IPS-18c (cell line): ENCODE data around the gene ASCL5.

Source experiments
- H3K4me3 ChIP-seq: 2 replicates; pipeline ENCODE4 v1.7.0; 2013; ENCODE audit warnings: low read depth, mild to moderate bottlenecking, low read length, moderate library complexity; ENCODE audit not compliant: insufficient read depth
- H3K9me3 ChIP-seq: one replicate; pipeline ENCODE4 v1.6.1; 2013; ENCODE audit warnings: mild to moderate bottlenecking, low read length, moderate library complexity; ENCODE audit not compliant: control insufficient read depth, insufficient read depth

Gene ASCL5

GRCh38 chr1:201140235-201140940, 13.4 kb upstream of the ASCL5 start:
- Histone ChIP-seq H3K4me3 (no peak overlapping the region), H3K9me3 (no peaks in the 10 kb centered on the region)

DNA sequence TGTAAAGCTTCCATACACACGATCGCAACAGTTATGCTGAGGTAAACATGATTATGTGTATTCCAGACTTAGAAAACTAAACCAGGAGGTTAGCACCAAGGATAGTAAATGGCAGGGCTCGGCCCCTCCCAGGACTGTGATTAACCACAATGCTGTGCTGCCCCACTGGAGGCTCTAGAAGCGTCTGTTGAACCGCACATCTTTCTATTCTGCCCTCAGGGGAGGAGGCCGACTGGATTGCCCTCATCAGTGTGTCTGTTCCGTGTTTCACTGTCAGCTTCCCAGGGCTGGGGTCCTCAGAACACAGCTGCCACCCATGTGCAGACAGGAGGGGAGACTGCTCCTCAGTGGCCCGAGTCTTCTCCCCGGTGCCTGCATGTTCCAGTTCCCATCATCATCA, 12.8 kb upstream of the ASCL5 start:
- no peak overlapping the region for H3K4me3 ChIP-seq

DNA sequence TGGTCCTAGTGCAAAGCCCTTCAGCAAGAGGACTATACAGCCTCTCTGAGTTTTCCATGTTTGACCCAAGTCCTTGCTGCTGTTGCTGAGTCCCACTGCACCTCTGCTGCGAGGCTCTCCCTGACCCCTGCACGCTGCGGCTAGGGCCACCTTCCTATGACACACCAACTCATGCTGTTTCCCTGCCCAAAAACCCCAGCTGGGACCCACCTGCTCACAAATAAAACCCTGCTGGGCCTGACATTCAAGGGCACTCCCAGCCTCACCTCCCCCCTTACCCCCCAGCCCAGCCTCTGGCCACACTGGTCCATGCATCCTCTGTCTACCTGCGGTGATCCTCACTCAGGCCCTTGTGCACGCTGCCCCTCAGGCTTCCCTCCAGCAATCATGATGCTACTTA, 12.3 kb upstream of the ASCL5 start:
- Histone ChIP-seq H3K4me3 (no peak overlapping the region), H3K9me3 (peaks cover 3% of the 10 kb centered on the region)

More for the DNA sequence above, 12.8 kb upstream of the ASCL5 start:
- peaks cover 2% of the 10 kb centered on the region for H3K9me3 ChIP-seq

GRCh38 chr1:201138311-201138840, 11.4 kb upstream of the ASCL5 start:
- Histone ChIP-seq H3K9me3 (peaks cover 3% of the 10 kb centered on the region), H3K4me3 (no peak overlapping the region)

DNA sequence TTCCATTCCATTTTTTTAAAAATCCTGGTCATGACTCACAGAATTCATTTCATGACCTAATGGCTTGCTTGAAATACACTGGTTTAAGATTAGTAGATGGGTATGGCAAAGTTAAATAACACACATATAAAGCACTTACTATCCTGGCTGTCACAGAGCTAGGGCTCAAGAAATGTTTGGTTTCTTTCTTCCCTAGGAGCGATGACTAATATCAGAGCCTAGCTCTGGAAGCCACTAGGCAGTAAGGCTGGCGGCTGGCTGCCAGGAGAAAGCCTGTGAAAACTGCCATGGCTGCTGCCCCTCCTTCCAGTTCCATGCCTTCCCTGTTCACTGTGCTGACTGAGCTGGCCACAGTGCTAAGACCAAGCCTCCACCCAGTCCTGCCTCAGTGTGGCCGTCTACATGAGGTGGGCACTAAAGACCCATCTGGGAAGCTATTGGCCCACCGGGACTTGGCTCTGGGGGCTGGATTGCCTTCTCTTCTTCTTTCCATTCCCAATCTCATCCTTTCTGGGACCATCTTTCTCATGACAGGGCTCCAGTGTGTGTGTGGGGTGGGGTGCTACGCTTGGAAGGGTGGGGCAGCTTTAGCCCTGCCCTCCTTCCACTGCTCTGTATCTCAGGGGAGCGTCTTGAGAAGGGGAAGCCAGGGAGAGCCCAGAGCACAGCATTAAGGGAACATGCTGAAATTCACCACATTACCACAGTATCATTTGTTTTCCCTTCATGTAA, 10.8 kb upstream of the ASCL5 start:
- H3K4me3 ChIP-seq = no peak overlapping the region

DNA sequence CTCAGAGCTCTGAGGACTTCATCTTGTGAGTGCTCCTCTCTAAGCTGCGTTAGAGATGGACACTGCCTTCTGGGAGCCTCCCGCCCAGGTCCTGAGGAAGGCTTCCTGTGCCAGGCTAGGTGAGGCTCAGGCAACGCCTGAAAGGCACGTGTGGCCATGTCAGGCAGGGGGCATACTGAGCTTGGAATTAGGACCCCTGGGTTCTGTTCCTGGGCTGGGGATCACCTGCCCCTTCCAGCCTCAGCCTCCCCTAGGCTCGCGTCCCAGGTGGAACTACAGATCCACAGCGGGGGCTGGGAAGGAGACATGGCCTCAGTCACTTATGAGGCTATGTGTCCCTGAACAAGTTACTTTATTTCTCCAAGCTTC, 10.0 kb upstream of the ASCL5 start:
- no peak overlapping the region for H3K4me3 ChIP-seq
- H3K9me3 ChIP-seq = peaks cover 5% of the 10 kb centered on the region

More for the DNA sequence above, 10.8 kb upstream of the ASCL5 start:
- H3K9me3 ChIP-seq = peaks cover 5% of the 10 kb centered on the region

- Histone ChIP-seq H3K4me3 (no peak overlapping the region), H3K9me3 (peaks cover 6% of the 10 kb centered on the region)
Measured at GRCh38 chr1:201136355-201137023, 9.5 kb upstream of the ASCL5 start.

DNA sequence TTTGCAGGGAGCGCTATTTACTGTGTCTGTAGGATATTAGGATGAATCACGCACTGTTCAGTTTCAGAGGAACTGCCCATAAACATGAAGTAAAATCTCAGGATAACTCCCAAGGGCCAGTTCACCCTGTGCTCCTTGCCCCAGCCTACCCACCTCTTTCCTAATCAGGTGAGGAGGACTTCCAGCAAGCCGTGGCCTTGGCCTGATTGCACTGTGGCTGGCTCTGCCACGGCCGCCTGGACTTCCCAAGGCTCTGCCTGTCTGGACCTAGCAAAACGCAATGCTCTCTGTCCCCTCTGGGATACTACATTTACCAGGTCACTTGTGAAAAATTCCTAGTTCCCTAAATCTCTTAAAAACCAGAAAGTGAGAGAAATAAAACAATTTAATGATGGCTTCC, 7.4 kb upstream of the ASCL5 start:
- no peak overlapping the region for H3K4me3 ChIP-seq
- peaks cover 8% of the 10 kb centered on the region for H3K9me3 ChIP-seq

DNA sequence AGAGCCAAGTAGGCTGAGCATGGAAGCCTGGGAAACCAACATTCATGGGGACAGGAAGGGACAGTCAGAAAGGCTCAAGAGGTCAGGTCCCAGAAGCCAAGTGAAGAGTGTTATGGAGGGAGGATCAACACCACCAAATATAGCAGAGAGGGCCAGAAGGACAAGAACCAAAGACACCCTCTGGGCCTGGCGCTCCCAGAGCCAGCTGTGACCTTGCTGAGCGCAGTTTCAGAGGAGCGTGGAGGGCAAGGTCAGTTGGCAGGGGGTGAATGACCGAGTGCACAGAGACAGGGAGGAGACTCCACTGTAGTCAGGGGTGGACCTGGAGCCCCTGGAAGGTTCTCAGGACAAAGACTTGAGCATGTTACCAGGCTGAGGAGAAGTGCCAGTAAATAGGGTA, 4.4 kb upstream of the ASCL5 start:
- peaks cover 8% of the 10 kb centered on the region for H3K9me3 ChIP-seq

GRCh38 chr1:201128962-201129361, 2.0 kb upstream of the ASCL5 start:
- Histone ChIP-seq H3K4me3 (no peak overlapping the region), H3K9me3 (peaks cover 5% of the 10 kb centered on the region)

More for the DNA sequence above, 4.4 kb upstream of the ASCL5 start:
- no peak overlapping the region for H3K4me3 ChIP-seq

GRCh38 chr1:201128476-201128875, 1.5 kb upstream of the ASCL5 start:
- peaks cover 5% of the 10 kb centered on the region for H3K9me3 ChIP-seq
- H3K4me3 ChIP-seq = no peak overlapping the region

GRCh38 chr1:201127755-201128455, 921 bp upstream of the ASCL5 start:
- H3K4me3 ChIP-seq = no peak overlapping the region
- H3K9me3 ChIP-seq = peaks cover 4% of the 10 kb centered on the region

DNA sequence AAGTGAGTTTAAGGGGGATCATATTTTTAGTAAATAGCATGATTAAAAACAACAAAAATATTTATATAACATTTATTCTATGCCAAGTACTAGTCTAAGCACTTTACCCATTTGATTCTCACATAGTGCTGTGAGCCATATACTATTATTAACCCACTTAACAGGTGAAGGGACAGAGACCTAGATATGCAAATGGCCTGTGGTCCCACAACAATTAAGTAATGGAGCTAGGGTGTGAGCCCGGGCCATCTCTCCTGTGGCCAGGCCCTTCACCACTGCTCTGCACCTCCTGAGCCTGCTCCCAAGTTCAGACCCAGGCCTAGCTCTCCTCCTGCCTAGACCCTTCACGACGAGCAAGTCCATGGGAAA, 537 bp downstream of the ASCL5 start:
- Histone ChIP-seq H3K4me3 (peak overlapping the region; percentile 24; the same call in 1 of the 2 replicates), H3K9me3 (peaks cover 1% of the 10 kb centered on the region)

GRCh38 chr1:201125800-201126199, 1.2 kb downstream of the ASCL5 start:
- Histone ChIP-seq H3K4me3 (no peak overlapping the region), H3K9me3 (no peaks in the 10 kb centered on the region)

DNA sequence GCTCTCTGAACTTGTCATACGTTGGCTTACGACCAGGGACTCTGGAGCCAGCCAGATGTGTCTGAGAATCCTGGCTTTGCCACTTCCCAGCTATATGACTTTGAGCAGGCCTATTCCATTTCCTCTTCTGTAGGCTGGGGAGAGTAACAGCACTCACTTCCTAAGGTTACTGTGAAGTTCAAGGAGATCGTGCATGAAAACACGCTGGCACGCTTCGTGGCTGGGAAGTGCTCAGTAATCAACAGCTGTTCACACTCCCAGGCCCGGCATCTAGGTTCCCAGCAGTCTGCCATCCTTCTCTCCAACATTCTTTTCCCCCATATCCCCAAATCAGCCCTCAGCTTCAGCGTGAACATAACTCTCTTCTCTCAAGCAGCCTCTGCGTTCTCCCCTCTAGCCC, 2.0 kb downstream of the ASCL5 start:
- H3K9me3 ChIP-seq = no peaks in the 10 kb centered on the region
- H3K4me3 ChIP-seq = no peak overlapping the region

DNA sequence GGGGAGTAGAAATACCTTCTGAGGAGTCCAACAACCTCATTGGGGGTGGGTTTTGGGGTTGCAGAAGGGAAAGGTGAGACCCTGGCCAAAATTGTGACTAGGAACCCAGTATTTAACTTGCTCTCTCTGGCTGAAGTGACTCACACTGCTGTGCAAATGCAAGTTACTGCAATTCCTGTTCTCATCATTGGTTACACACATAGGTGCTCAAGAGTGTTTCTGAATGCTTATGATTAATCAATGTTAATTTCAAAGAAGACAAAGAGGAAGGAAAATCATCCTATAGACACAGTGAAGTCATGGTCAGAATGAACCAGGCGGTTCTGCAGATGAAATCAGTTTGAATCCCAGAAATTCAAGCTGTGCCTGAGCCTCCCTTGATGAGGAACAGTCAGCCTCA, 3.1 kb downstream of the ASCL5 start:
- no peaks in the 10 kb centered on the region for H3K9me3 ChIP-seq
- H3K4me3 ChIP-seq = no peak overlapping the region

GRCh38 chr1:201122321-201122957, 4.5 kb downstream of the ASCL5 start:
- no peak overlapping the region for H3K4me3 ChIP-seq

More at GRCh38 chr1:201122321-201122957, 4.5 kb downstream of the ASCL5 start:
- no peaks in the 10 kb centered on the region for H3K9me3 ChIP-seq
